Renal pelvis (tissue), 4 donors: ENCODE measurements around the gene MMP11. TPM values are rescaled to one million over a fixed set of nuclear protein-coding genes. Genes with fewer than 3 reads are reported as not detected.

ENCODE experiments used
- DNase-seq: peaks from one replicate; pipeline ENCODE4 v3.0.0-alpha.2; 2013
- polyA plus RNA-seq, 3 donors: library from polyadenylated mRNA; unstranded; fragments of 120-200 nt; gene quantifications; one replicate each; pipeline ENCODE4 v1.2.1, GENCODE V29; 2013; ENCODE audit not compliant: insufficient read length in 3 of 3

The MMP11 gene
- polyA plus RNA-seq, 3 donors: 15.3 to 21.9 (median 20.0) TPM

GRCh38 chr22:23778577-23778900 is 5.9 kb downstream of the MMP11 start:
- no peak for DNase-seq

- no peak for DNase-seq
Observed at GRCh38 chr22:23779083-23779482, 6.4 kb downstream of the MMP11 start.

- DNase-seq: no peak
Observed at GRCh38 chr22:23779731-23780130, 7.1 kb downstream of the MMP11 start.

- no peak for DNase-seq
Observed at GRCh38 chr22:23780146-23780748, 7.6 kb downstream of the MMP11 start.

GRCh38 chr22:23781065-23781464 is 8.4 kb downstream of the MMP11 start:
- DNase-seq: no peak

- no peak for DNase-seq
Observed at GRCh38 chr22:23781511-23782183, 9.0 kb downstream of the MMP11 start.

- DNase-seq: no peak
Observed at GRCh38 chr22:23782252-23782651, 9.6 kb downstream of the MMP11 start.

- no peak for DNase-seq
Observed at GRCh38 chr22:23782703-23783102, 10.1 kb downstream of the MMP11 start.

GRCh38 chr22:23783265-23784150 is 10.9 kb downstream of the MMP11 start:
- DNase-seq: no peak

- DNase-seq: no peak
Observed at GRCh38 chr22:23784215-23784732, 11.6 kb downstream of the MMP11 start.

GRCh38 chr22:23786261-23786710 is 13.6 kb downstream of the MMP11 start:
- DNase-seq: no peak

- peak; percentile 91 for DNase-seq
Observed at GRCh38 chr22:23786752-23787599, 14.3 kb downstream of the MMP11 start, which contains the start of gene SMARCB1. SMARCB1 (plus strand) TSS chr22:23786966; CDS start chr22:23787170, 204 bp downstream.

GRCh38 chr22:23787600-23787896 is 14.9 kb downstream of the MMP11 start:
- DNase-seq: no peak

GRCh38 chr22:23787910-23788309 is 15.3 kb downstream of the MMP11 start:
- DNase-seq: no peak

- no peak for DNase-seq
Observed at GRCh38 chr22:23789121-23789520, 16.5 kb downstream of the MMP11 start.

- no peak for DNase-seq
Observed at GRCh38 chr22:23789638-23790037, 17.0 kb downstream of the MMP11 start.

- DNase-seq: no peak
Observed at GRCh38 chr22:23790819-23791737, 18.4 kb downstream of the MMP11 start.

- no peak for DNase-seq
Observed at GRCh38 chr22:23791738-23792645, 19.3 kb downstream of the MMP11 start.

GRCh38 chr22:23793326-23793725 is 20.7 kb downstream of the MMP11 start:
- no peak for DNase-seq

- no peak for DNase-seq
Observed at GRCh38 chr22:23796461-23796860, 23.8 kb downstream of the MMP11 start.
